HL-60 (cell line): Measurements from ENCODE around the gene GLT8D1.

Source experiments
- DNase-seq, 2 experiments: peaks; one replicate each; pipeline ENCODE4 v3.0.0-alpha.2; 2010 to 2020; ENCODE audit warnings: low read depth in 1 of 2, low spot score in 1 of 2
- H3K27ac ChIP-seq: fragments of 250-450 bp; sonication (Bioruptor Pico); replicated peaks from 2 replicates; pipeline ENCODE4 v1.5.1; 2020; ENCODE audit warnings: mild to moderate bottlenecking, moderate library complexity
- H3K27me3 ChIP-seq: fragments of 250-450 bp; sonication (Bioruptor Pico); 2 replicates; pipeline ENCODE4 v1.5.1; 2021; ENCODE audit warnings: mild to moderate bottlenecking, moderate library complexity; ENCODE audit not compliant: insufficient read depth, poor library complexity, severe bottlenecking
- H3K4me3 ChIP-seq: replicated peaks from 2 replicates; pipeline ENCODE4 v1.5.1; 2011; ENCODE audit warnings: mild to moderate bottlenecking, control low read depth, low read length; ENCODE audit not compliant: insufficient read depth
- GABPA ChIP-seq: IDR thresholded peaks from 2 replicates; pipeline ENCODE4 v1.6.1; 2012; ENCODE audit warnings: low read depth
- POLR2AphosphoS5 ChIP-seq: IDR thresholded peaks from 2 replicates; pipeline ENCODE4 v1.6.1; 2012; ENCODE audit warnings: low read depth
- REST ChIP-seq: IDR thresholded peaks from 2 replicates; pipeline ENCODE4 v1.6.1; 2012; ENCODE audit warnings: low read depth; ENCODE audit not compliant: insufficient replicate concordance
- SPI1 ChIP-seq: IDR thresholded peaks from 2 replicates; pipeline ENCODE4 v1.6.1; 2012; ENCODE audit warnings: low read depth, mild to moderate bottlenecking, borderline replicate concordance
- TF ChIP-seq, protein P1 (sequence below): IDR thresholded peaks from one replicate; pipeline ENCODE4 v1.5.1; 2011; ENCODE audit warnings: low read length, control low read depth, inconsistent platforms; ENCODE audit not compliant: insufficient read depth

GLT8D1 gene

DNA sequence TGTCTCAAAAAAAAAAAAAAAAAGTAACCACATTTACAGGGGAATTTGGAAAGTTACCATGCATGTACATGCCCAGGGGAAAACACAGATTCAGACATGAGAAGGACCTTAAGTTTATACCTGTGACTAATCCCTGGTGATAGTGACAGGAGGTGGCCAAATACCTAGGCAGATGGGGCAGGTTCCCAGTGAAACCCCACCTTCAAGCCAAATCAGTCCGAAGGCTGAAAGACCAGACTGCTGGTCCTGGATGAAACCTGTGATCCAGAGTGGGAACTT is 16.1 kb upstream of the GLT8D1 start:
- no peaks in the 10 kb centered on the region for H3K27me3 ChIP-seq
- no peak overlapping the region for H3K4me3 ChIP-seq
- no peak for DNase-seq
- TF ChIP-seq GABPA (no peak), POLR2AphosphoS5 (no peak), SPI1 (no peak), REST (no peak)
- TF ChIP-seq, protein P1, sequence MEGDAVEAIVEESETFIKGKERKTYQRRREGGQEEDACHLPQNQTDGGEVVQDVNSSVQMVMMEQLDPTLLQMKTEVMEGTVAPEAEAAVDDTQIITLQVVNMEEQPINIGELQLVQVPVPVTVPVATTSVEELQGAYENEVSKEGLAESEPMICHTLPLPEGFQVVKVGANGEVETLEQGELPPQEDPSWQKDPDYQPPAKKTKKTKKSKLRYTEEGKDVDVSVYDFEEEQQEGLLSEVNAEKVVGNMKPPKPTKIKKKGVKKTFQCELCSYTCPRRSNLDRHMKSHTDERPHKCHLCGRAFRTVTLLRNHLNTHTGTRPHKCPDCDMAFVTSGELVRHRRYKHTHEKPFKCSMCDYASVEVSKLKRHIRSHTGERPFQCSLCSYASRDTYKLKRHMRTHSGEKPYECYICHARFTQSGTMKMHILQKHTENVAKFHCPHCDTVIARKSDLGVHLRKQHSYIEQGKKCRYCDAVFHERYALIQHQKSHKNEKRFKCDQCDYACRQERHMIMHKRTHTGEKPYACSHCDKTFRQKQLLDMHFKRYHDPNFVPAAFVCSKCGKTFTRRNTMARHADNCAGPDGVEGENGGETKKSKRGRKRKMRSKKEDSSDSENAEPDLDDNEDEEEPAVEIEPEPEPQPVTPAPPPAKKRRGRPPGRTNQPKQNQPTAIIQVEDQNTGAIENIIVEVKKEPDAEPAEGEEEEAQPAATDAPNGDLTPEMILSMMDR, result no peak
- peak overlapping the region; percentile 3 for H3K27ac ChIP-seq

DNA sequence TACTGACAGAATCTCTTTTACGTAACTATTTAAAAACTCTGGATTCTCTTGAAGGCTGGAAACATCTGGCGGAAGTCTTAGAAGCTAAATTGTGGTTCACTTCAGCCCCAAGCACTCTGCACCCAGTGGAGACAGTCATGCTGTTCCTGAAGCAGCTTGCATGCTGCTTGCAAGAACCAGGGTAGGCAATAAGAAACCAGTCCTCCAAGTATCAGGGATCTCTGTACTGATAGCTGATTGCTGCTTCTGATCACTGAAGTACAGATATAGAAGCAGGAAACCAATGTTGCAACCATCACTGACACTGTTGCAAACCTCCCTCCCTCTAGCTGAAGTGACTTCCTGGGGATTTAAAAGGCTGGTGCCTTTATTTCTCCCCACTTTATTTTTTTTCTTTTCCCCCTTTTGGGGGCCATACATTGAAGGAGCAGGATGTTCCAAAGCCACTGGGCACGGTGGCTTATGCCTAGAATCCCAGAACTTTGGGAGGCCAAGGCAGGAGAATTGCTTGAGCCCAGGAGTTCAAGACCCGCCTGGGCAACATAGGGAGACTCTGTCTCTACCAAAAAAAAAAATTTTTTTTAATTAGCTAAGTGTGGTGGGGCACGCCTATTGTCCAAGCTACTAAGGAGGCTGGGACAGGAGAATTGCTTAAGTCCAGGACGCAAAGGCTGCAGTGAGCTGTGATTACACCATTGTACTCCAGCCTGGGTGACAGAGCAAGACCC is 15.6 kb upstream of the GLT8D1 start:
- H3K27me3 ChIP-seq, result no peaks in the 10 kb centered on the region
- peak overlapping the region; percentile 53 for H3K27ac ChIP-seq
- peak; percentile 93 to 96 for DNase-seq
- TF ChIP-seq GABPA (peak; percentile 45; the same call in 1 of the 2 replicates), REST (peak; percentile 31), POLR2AphosphoS5 (peak; percentile 94), SPI1 (no peak; the same call in 1 of the 2 replicates)
- TF ChIP-seq, protein P1, result no peak
- no peak overlapping the region for H3K4me3 ChIP-seq

DNA sequence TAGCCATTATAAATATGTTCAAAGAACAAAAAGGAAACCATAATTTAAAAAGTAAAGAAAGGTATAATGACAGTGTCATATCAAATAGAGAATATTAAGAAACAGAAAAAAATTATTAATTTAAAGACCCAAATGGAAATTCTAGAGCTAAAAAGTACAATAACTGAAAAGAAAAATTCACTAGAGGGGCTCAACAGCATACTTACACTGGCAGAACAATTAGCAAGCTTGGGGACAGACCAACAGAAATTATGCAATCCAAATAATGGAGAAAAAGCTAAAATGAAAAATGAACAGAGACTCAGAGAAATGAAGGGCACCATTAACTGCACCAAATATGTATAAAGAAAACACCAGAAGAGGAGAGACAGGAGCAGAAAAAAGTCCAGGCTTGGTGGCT is 14.0 kb upstream of the GLT8D1 start:
- Histone ChIP-seq H3K4me3 (no peak overlapping the region), H3K27me3 (no peaks in the 10 kb centered on the region), H3K27ac (no peak overlapping the region)
- no peak for TF ChIP-seq REST
- no peak for TF ChIP-seq SPI1
- TF ChIP-seq GABPA, result no peak
- TF ChIP-seq, protein P1, result no peak
- TF ChIP-seq POLR2AphosphoS5, result no peak
- DNase-seq, result no peak
